HT-29 (cell line): ENCODE results near the gene TMEM91. TPM values are rescaled to one million over a fixed set of nuclear protein-coding genes. Genes with fewer than 3 reads are reported as not detected.
A peak's percentile ranks its signal among the peaks of the same experiment; 100 is the strongest.
"Not testable (repeated sequence)": the region's sequence is repeated elsewhere in the genome, so short reads cannot be mapped to it uniquely, and the experiment has no call there.

Experiments
- DNase-seq: peaks from one replicate; pipeline ENCODE4 v3.0.0-alpha.2; 2015; ENCODE audit warnings: low spot score
- total RNA-seq: library from RNA; depleted of rRNA; stranded (reverse); fragments of >200 nt; shearing (Covaris generic); gene quantifications from 2 replicates; pipeline ENCODE4 v1.2.3, GENCODE V29; 2014

Gene TMEM91
- total RNA-seq, 1 experiment from 2014 or later = 10.2 TPM

GRCh38 chr19:41376998-41377365 lies 649 bp downstream of the TMEM91 start:
- DNase-seq = no peak

GRCh38 chr19:41377977-41378709 lies 1.8 kb downstream of the TMEM91 start:
- no peak for DNase-seq

- DNase-seq = not testable (repeated sequence)
Observed at GRCh38 chr19:41381536-41381935, 5.2 kb downstream of the TMEM91 start.

- DNase-seq = no peak
Observed at GRCh38 chr19:41384351-41384750, 8.0 kb downstream of the TMEM91 start.

- no peak for DNase-seq
Observed at GRCh38 chr19:41386442-41386841, 10.1 kb downstream of the TMEM91 start.

GRCh38 chr19:41391618-41392017 lies 15.3 kb downstream of the TMEM91 start:
- DNase-seq = no peak

GRCh38 chr19:41392775-41393174 lies 16.4 kb downstream of the TMEM91 start:
- DNase-seq = no peak

GRCh38 chr19:41395355-41395754 lies 19.0 kb downstream of the TMEM91 start:
- DNase-seq = no peak

- DNase-seq = peak; percentile 100
Observed at GRCh38 chr19:41397086-41398049, 21.0 kb downstream of the TMEM91 start, which contains the start of the genes BCKDHA and EXOSC5. TSS of gene BCKDHA (plus strand) at chr19:41397818. CDS start at chr19:41397828, 10 bp downstream. TSS of gene EXOSC5 (minus strand) at chr19:41397359. CDS start at chr19:41397328, 31 bp downstream.

- DNase-seq = no peak
Observed at GRCh38 chr19:41398050-41398418, 21.7 kb downstream of the TMEM91 start.

GRCh38 chr19:41398598-41398997 lies 22.3 kb downstream of the TMEM91 start:
- no peak for DNase-seq

GRCh38 chr19:41399091-41399490 lies 22.8 kb downstream of the TMEM91 start:
- DNase-seq = no peak

GRCh38 chr19:41399525-41399924 lies 23.2 kb downstream of the TMEM91 start:
- no peak for DNase-seq

GRCh38 chr19:41401483-41401882 lies 25.1 kb downstream of the TMEM91 start:
- DNase-seq = no peak

- no peak for DNase-seq
Observed at GRCh38 chr19:41402010-41402409, 25.7 kb downstream of the TMEM91 start.

GRCh38 chr19:41403181-41403970 lies 27.0 kb downstream of the TMEM91 start:
- no peak for DNase-seq

- no peak for DNase-seq
Observed at GRCh38 chr19:41405776-41406175, 29.4 kb downstream of the TMEM91 start.

GRCh38 chr19:41407271-41407670 lies 30.9 kb downstream of the TMEM91 start:
- DNase-seq = no peak

GRCh38 chr19:41408256-41408655 lies 31.9 kb downstream of the TMEM91 start:
- no peak for DNase-seq

- not testable (repeated sequence) for DNase-seq
Observed at GRCh38 chr19:41408846-41409245, 32.5 kb downstream of the TMEM91 start.

GRCh38 chr19:41409288-41409687 lies 33.0 kb downstream of the TMEM91 start:
- DNase-seq = peak; percentile 91
